Smooth muscle cell (in vitro differentiated cells): ENCODE results near the gene TEDC1. TPM values are rescaled to one million over a fixed set of nuclear protein-coding genes. Genes with fewer than 3 reads are reported as not detected.

ENCODE experiments used
- DNase-seq: peaks from one replicate; lab custom pipeline; 2025; ENCODE audit not compliant: unreplicated experiment; lab: John Stamatoyannopoulos, UW
- H2AFZ ChIP-seq: fragments of 200-600 bp; sonication (generic); 2 replicates; pipeline ENCODE4 v1.6.0; 2016; ENCODE audit warnings: antibody characterized with exemption, low read depth, mild to moderate bottlenecking
- H3F3A ChIP-seq: fragments of 200-600 bp; sonication (generic); 2 replicates; pipeline ENCODE4 v1.6.0; 2017; ENCODE audit warnings: antibody characterized with exemption, low read depth
- H3K27ac ChIP-seq: fragments of 200-600 bp; sonication (generic); 2 replicates; pipeline ENCODE4 v1.5.1; 2016; ENCODE audit warnings: low read depth, mild to moderate bottlenecking
- H3K27me3 ChIP-seq: fragments of 200-600 bp; sonication (generic); 2 replicates; pipeline ENCODE4 v1.6.1; 2016; ENCODE audit warnings: low read depth, mild to moderate bottlenecking
- H3K36me3 ChIP-seq: fragments of 200-600 bp; sonication (generic); 2 replicates; pipeline ENCODE4 v1.5.1; 2016; ENCODE audit warnings: low read depth
- H3K4me1 ChIP-seq: fragments of 200-600 bp; sonication (generic); 2 replicates; pipeline ENCODE4 v1.5.1; 2016; ENCODE audit warnings: low read depth
- H3K4me2 ChIP-seq: fragments of 200-600 bp; sonication (generic); 2 replicates; pipeline ENCODE4 v1.6.0; 2016; ENCODE audit warnings: mild to moderate bottlenecking
- H3K4me3 ChIP-seq: fragments of 200-600 bp; sonication (generic); 2 replicates; pipeline ENCODE4 v1.5.1; 2016; ENCODE audit warnings: mild to moderate bottlenecking
- H3K79me2 ChIP-seq: fragments of 200-600 bp; sonication (generic); 2 replicates; pipeline ENCODE4 v1.6.0; 2016; ENCODE audit warnings: low read depth, mild to moderate bottlenecking
- H3K9ac ChIP-seq: fragments of 200-600 bp; sonication (generic); 2 replicates; pipeline ENCODE4 v1.6.0; 2016; ENCODE audit warnings: low read depth
- H3K9me3 ChIP-seq: fragments of 200-600 bp; sonication (generic); replicated peaks from 2 replicates; pipeline ENCODE4 v1.5.1; 2016; ENCODE audit warnings: low read depth
- H4K20me1 ChIP-seq: fragments of 200-600 bp; sonication (generic); 2 replicates; pipeline ENCODE4 v1.6.0; 2016; ENCODE audit warnings: low read depth
- CTCF ChIP-seq: fragments of 200-600 bp; sonication (generic); IDR thresholded peaks from 2 replicates; pipeline ENCODE4 v1.5.1; 2017; ENCODE audit warnings: borderline replicate concordance, mild to moderate bottlenecking, antibody characterized with exemption; ENCODE audit not compliant: insufficient read depth, poor library complexity, severe bottlenecking
- WGBS: methylation state at CpG from one replicate; pipeline ENCODE4 v1.1.7; 2016; ENCODE audit warnings: low lambda C conversion rate; 5-methylcytosine and 5-hydroxymethylcytosine counted together
- polyA plus RNA-seq: library from polyadenylated mRNA; unstranded; fragments of >200 nt; fragmentation: Nextera tagmentation; extraction: Ambion mirVana; gene quantifications from 2 replicates; pipeline ENCODE4 v1.2.1, GENCODE V29; 2016
- total RNA-seq: library from RNA; depleted of rRNA; stranded (reverse); fragments of >200 nt; gene quantifications from 2 replicates; pipeline ENCODE4 v1.2.3, GENCODE V29; 2014

The TEDC1 gene
- total and polyA plus RNA-seq, 2 experiments from 2014 or later: 3.8 to 8.2 TPM

GRCh38 chr14:105501504-105502291 lies 10.7 kb downstream of the TEDC1 start:
- no peaks in the 10 kb centered on the region for H3F3A ChIP-seq
- H3K4me2 ChIP-seq: no peak overlapping the region
- no peak for TF ChIP-seq CTCF
- no peaks in the 10 kb centered on the region for H3K9me3 ChIP-seq
- H3K27ac ChIP-seq: no peak overlapping the region
- H3K27me3 ChIP-seq: no peaks in the 10 kb centered on the region
- no peak overlapping the region for H2AFZ ChIP-seq
- no peaks in the 10 kb centered on the region for H3K4me1 ChIP-seq
- WGBS: 92% methylated on average over 13 of the region's 13 CpGs
- no peak overlapping the region for H3K4me3 ChIP-seq
- H3K79me2 ChIP-seq: no peaks in the 10 kb centered on the region
- no peak for DNase-seq
- H3K36me3 ChIP-seq: no peaks in the 10 kb centered on the region
- no peak overlapping the region for H3K9ac ChIP-seq
- no peaks in the 10 kb centered on the region for H4K20me1 ChIP-seq

GRCh38 chr14:105502446-105503295 lies 11.6 kb downstream of the TEDC1 start:
- H3K36me3 ChIP-seq: no peaks in the 10 kb centered on the region
- DNase-seq: no peak
- no peak overlapping the region for H3K27ac ChIP-seq
- H2AFZ ChIP-seq: no peak overlapping the region
- TF ChIP-seq CTCF: no peak
- 86% methylated on average over 16 of the region's 18 CpGs for WGBS
- no peaks in the 10 kb centered on the region for H3F3A ChIP-seq
- no peak overlapping the region for H3K4me3 ChIP-seq
- H3K27me3 ChIP-seq: no peaks in the 10 kb centered on the region
- no peak overlapping the region for H3K4me2 ChIP-seq
- no peaks in the 10 kb centered on the region for H3K9me3 ChIP-seq
- H4K20me1 ChIP-seq: no peaks in the 10 kb centered on the region
- H3K9ac ChIP-seq: no peak overlapping the region
- no peaks in the 10 kb centered on the region for H3K4me1 ChIP-seq
- no peaks in the 10 kb centered on the region for H3K79me2 ChIP-seq

GRCh38 chr14:105503296-105503640 lies 12.2 kb downstream of the TEDC1 start:
- no peak overlapping the region for H3K27ac ChIP-seq
- H3K4me1 ChIP-seq: no peaks in the 10 kb centered on the region
- no peaks in the 10 kb centered on the region for H3K27me3 ChIP-seq
- H3K9ac ChIP-seq: no peak overlapping the region
- H2AFZ ChIP-seq: no peak overlapping the region
- DNase-seq: no peak
- no peaks in the 10 kb centered on the region for H3K36me3 ChIP-seq
- 89% methylated on average over 3 of the region's 7 CpGs for WGBS
- no peaks in the 10 kb centered on the region for H3K9me3 ChIP-seq
- H4K20me1 ChIP-seq: no peaks in the 10 kb centered on the region
- no peak for TF ChIP-seq CTCF
- H3K4me3 ChIP-seq: no peak overlapping the region
- no peaks in the 10 kb centered on the region for H3K79me2 ChIP-seq
- no peak overlapping the region for H3K4me2 ChIP-seq
- H3F3A ChIP-seq: no peaks in the 10 kb centered on the region
